Stomach smooth muscle (tissue), 2 donors: ENCODE data around the gene TDP2.

Experiments used
- H3K27ac ChIP-seq: one replicate; pipeline ENCODE4 v1.7.0; 2013; ENCODE audit warnings: mild to moderate bottlenecking, low read length, inconsistent platforms
- H3K27me3 ChIP-seq, 2 donors: one replicate each; pipeline ENCODE4 v1.7.0; 2013; ENCODE audit warnings: low read length in 2 of 2; ENCODE audit not compliant: insufficient read depth in 2 of 2, control insufficient read depth in 1 of 2
- H3K36me3 ChIP-seq, 2 donors: one replicate each; pipeline ENCODE4 v1.7.0; 2013; ENCODE audit warnings: low read length in 2 of 2; ENCODE audit not compliant: control insufficient read depth in 2 of 2, insufficient read depth in 2 of 2
- H3K4me1 ChIP-seq: one replicate; pipeline ENCODE4 v1.7.0; 2013; ENCODE audit warnings: low read length; ENCODE audit not compliant: control insufficient read depth, insufficient read depth
- H3K4me3 ChIP-seq, 2 donors: one replicate each; pipeline ENCODE4 v1.7.0; 2013; ENCODE audit warnings: low read length in 2 of 2
- H3K9ac ChIP-seq, 2 donors: one replicate each; pipeline ENCODE4 v1.7.0; 2013; ENCODE audit warnings: low read length in 2 of 2, mild to moderate bottlenecking in 1 of 2
- H3K9me3 ChIP-seq, 2 donors: one replicate each; pipeline ENCODE4 v1.7.0; 2013; ENCODE audit warnings: low read length in 2 of 2; ENCODE audit not compliant: control insufficient read depth in 2 of 2
- donor health status: healthy.
- donor health status: Pancreatic carcinoma.

TDP2 gene

DNA sequence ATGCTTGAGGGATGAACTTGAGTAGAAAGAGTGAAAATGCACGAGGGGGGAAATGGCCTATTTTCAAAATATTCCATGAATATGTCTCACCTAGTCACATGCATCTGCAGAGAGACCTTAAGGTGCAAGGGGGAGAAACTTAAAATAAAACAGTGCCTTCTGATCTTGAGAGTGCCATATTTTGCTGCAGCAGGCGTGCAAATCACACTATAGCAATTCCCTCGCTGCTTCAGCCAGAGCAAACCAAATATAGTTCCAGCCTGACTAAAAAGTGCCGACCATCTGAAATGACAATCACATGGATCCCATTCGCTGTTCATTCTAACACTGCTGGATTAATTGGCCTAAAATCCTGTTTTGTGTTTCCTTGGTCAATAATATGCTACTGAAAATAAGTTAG lies 47.0 kb downstream of the TDP2 start:
- Histone ChIP-seq H3K27me3 (no peaks in the 10 kb centered on the region), H3K9ac (no peak overlapping the region), H3K4me3 (no peak overlapping the region), H3K9me3 (no peaks in the 10 kb centered on the region), H3K36me3 (no peaks in the 10 kb centered on the region), H3K4me1 (no peaks in the 10 kb centered on the region), H3K27ac (no peak overlapping the region)

DNA sequence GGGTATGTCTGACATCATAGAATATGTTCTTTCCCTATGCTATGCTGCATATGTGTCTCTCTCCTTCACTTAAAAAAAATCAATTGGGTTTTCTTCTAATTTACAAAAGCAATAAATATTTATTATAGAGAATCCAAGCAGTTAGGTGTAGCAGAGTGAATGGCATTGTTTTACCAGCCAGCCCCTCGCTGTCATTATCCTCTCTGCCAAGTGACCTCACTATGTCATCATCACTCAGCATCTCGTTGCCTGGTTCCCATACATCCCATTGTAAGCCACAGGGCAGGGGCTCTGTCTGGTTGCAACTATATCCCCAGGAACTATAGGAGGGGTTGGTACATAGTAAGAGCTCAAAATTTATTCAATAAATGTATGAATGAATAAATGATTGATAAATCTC lies 52.1 kb downstream of the TDP2 start:
- Histone ChIP-seq H3K27ac (no peak overlapping the region), H3K4me3 (no peak overlapping the region), H3K9ac (no peak overlapping the region), H3K27me3 (no peaks in the 10 kb centered on the region), H3K4me1 (no peaks in the 10 kb centered on the region), H3K36me3 (no peaks in the 10 kb centered on the region), H3K9me3 (no peaks in the 10 kb centered on the region)

DNA sequence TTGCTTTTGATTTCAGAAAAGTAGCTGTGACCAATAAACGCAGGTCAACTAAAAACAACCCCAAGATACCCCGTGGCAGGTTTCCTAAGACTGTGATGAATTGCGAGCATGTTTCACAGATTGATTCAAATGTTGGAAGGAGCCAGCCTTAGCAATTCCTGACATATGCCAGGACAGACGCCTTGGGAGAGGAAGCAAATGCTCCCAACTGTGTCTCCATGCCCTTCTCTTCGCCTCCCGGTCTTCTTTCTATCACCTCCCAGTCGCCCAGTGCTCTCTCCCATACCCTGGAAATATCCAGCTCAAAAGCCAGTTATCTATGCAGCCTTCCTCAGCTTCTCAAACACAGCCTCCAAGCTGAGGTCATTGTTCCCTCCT lies 52.7 kb downstream of the TDP2 start:
- no peaks in the 10 kb centered on the region for H3K4me1 ChIP-seq
- no peaks in the 10 kb centered on the region for H3K36me3 ChIP-seq
- no peak overlapping the region for H3K27ac ChIP-seq
- no peaks in the 10 kb centered on the region for H3K9me3 ChIP-seq
- no peak overlapping the region for H3K4me3 ChIP-seq
- H3K27me3 ChIP-seq, result no peaks in the 10 kb centered on the region
- H3K9ac ChIP-seq, result no peak overlapping the region

DNA sequence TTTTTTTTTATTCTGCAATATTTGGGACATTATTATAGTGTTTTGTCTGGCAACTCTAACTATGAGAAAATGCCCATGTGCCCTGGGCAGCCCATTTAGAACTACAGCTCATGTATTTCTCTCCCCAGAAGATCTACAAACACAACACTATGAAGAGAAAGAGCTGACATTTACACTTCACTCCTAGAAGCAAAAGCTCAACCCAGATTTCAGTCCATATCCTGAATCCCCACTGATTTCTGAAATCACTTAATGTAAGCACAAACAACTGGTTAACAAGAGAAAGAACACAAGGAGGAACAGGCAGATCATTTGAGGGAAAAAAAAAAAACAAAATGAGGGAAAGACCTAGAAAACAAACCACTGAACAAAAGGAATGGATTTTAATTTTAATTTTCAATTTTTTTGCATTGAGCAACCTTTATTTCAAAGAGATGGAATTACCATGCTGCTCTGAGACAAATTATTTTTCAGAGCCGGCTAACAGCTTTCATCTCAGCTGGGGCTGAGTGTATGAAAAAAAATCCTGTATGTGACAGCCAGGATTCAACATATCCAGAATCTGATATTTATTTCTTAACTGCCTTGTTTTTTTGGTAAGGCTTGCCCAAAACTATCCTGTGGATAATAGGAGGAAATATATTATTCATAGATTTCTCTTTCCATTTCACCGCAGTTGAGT lies 53.2 kb downstream of the TDP2 start:
- no peaks in the 10 kb centered on the region for H3K36me3 ChIP-seq
- H3K9me3 ChIP-seq, result no peaks in the 10 kb centered on the region
- H3K27me3 ChIP-seq, result no peaks in the 10 kb centered on the region
- H3K4me1 ChIP-seq, result no peaks in the 10 kb centered on the region
- H3K27ac ChIP-seq, result no peak overlapping the region
- H3K4me3 ChIP-seq, result no peak overlapping the region
- H3K9ac ChIP-seq, result no peak overlapping the region

DNA sequence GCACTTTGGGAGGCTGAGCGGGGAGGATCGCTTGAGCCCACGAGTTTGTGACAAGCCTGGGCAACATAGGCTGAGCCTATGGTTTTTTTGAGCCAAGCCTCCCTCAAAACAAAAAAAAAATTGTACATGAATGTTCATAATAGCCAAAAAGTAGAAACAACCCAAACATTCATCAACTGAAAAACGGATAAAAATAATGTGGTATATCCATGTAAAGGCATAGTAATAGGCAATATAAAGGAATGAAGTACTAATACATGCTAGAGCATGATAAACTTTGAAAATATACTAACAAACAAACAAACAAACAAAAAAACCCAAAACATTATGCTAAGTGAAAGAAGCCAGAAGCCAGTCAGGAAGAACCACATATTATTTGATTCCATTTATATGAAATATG lies 56.0 kb downstream of the TDP2 start:
- Histone ChIP-seq H3K4me1 (no peaks in the 10 kb centered on the region), H3K27ac (no peak overlapping the region), H3K9ac (no peak overlapping the region), H3K9me3 (no peaks in the 10 kb centered on the region), H3K27me3 (no peaks in the 10 kb centered on the region), H3K36me3 (no peaks in the 10 kb centered on the region), H3K4me3 (no peak overlapping the region)

DNA sequence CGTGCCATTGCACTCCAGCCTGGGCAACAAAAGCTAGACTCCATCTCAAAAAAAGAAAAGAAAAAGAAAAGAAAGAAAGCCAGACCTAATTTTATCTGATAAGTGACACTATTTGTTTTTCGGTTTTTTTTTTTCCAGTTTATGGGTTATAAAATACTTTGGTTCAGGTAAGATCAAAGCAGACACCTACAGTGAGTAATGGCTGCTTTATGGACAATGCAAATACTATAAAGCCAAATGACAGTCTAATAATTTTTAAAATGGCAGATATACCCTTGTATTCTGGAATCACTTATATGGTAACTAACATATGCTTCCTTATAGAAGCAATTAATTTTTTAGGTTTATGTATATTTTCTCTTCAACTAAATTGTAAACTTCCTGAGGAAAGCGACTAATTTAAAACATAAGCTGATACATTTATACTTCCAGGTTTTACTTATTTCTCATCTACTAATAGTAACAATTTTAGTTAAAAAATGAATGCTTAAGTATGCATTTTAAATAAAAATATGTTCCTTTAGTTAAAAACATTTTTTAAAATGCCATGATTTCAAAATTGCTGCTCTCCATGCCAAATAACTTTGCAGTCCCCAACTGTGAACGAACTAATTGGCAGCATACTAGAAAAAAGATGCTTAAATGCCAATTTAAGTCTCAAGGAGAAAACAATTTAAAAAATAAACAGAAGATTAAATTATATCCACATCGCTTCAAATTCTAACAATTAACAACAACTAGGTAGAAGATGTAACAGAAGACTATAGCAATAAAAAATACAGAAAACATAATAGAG lies 59.2 kb downstream of the TDP2 start:
- Histone ChIP-seq H3K9me3 (no peaks in the 10 kb centered on the region), H3K4me3 (no peak overlapping the region), H3K4me1 (no peaks in the 10 kb centered on the region), H3K9ac (no peak overlapping the region), H3K27me3 (no peaks in the 10 kb centered on the region), H3K36me3 (no peaks in the 10 kb centered on the region), H3K27ac (no peak overlapping the region)

DNA sequence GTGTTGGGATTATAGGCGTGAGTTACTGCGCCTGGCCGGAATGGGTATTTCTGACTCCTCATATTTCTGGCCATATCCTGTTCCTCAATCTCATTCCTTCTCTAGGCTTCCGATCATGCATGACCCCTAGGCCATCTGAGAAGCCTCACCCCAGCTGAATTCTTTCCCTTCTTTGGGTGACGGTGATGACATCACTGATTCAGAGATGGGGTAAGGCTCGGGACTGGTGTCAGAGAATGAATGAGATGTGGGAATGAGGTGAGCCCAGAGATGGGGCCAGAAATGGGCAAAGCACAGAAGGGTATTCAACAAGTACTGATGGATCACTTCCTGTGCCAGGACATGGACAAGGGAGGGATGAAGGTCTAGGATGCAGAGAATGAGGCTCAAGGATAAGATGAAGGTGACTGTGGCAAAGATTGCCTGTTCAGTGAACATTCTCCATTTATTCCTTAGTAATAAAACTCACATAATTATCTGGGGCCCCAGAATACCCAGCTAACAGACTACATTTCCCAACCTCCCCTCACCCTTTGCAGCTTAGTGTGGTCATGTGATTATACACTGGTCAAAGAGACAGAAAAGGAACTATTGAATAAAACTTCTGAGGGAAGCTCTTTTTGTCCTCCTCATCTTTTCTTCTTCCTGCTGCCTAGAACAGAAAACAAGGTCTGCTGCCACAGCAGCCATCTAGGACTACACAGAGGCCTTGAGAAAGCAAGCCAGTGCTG lies 60.3 kb downstream of the TDP2 start:
- no peaks in the 10 kb centered on the region for H3K36me3 ChIP-seq
- no peaks in the 10 kb centered on the region for H3K4me1 ChIP-seq
- no peak overlapping the region for H3K4me3 ChIP-seq
- H3K27me3 ChIP-seq, result no peaks in the 10 kb centered on the region
- no peaks in the 10 kb centered on the region for H3K9me3 ChIP-seq
- no peak overlapping the region for H3K9ac ChIP-seq
- no peak overlapping the region for H3K27ac ChIP-seq

DNA sequence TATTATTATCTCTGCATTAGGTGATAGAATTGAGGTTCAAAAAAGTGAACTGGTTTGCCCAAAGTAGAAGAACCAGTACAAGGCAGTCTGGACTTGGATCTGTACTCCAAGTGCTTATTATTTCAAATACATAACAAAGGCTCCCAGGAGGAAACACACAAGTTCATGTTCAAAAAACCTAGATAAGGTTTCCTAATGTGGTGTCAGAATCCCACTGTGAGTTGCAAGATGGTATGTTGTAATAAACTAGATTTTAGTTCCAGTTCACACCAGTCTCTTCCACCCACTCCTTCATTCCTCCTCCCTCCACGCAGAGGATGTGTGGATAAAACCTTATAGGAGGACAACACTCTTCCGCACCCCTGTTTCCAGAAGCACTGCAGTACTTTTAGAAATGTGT lies 63.5 kb downstream of the TDP2 start:
- Histone ChIP-seq H3K4me3 (no peak overlapping the region), H3K27me3 (no peaks in the 10 kb centered on the region), H3K36me3 (no peaks in the 10 kb centered on the region), H3K9me3 (no peaks in the 10 kb centered on the region), H3K9ac (no peak overlapping the region), H3K27ac (no peak overlapping the region), H3K4me1 (no peaks in the 10 kb centered on the region)

DNA sequence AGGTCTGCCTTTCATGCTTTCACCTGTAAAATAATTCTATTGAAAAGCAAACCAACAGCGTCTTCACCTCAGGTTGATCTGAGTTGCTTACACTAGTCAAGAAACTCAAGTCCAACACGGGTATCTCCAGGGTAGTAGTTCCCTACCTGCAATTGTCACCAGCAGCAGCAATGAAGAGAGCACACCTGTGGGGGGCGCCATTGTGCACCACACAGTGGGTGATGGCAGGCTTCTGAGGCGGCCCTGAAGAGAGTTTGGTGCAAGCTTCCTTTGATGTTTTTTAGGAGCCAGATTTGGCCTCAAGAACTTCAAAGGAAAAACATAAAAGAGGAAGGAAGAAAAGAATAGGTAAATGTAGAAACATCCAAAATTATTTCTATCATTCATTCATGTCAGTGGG lies 65.8 kb downstream of the TDP2 start:
- Histone ChIP-seq H3K4me3 (no peak overlapping the region), H3K9ac (no peak overlapping the region), H3K36me3 (no peaks in the 10 kb centered on the region), H3K9me3 (no peaks in the 10 kb centered on the region), H3K27ac (no peak overlapping the region), H3K4me1 (no peaks in the 10 kb centered on the region), H3K27me3 (no peaks in the 10 kb centered on the region)
